NK-92 (cell line): Measurements from ENCODE around the gene RAB19.
"Not testable (repeated sequence)": the region's sequence is repeated elsewhere in the genome, so short reads cannot be mapped to it uniquely, and the experiment has no call there.

Experiments
- DNase-seq: peaks from one replicate; lab custom pipeline; 2025; ENCODE audit not compliant: unreplicated experiment; lab: John Stamatoyannopoulos, UW

The RAB19 gene

DNA sequence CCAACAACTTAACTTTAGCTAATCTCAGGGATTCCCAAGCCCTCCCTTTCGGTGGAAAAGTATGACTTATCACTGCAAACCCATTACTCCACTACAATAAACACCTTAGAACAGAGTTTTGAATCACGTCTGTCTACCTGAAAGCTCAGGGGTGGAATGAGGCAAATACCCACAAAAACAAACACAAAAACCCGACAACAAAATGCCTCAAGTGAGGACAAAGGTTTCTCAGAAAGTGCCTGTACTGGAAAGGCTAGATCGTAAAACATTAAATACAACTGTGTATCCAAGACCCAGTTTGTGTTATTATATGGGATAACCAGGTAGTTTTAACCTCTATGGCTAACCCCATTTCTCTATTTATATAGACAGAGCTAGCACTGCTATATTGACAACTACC is 49.4 kb downstream of the RAB19 start:
- DNase-seq, result no peak

DNA sequence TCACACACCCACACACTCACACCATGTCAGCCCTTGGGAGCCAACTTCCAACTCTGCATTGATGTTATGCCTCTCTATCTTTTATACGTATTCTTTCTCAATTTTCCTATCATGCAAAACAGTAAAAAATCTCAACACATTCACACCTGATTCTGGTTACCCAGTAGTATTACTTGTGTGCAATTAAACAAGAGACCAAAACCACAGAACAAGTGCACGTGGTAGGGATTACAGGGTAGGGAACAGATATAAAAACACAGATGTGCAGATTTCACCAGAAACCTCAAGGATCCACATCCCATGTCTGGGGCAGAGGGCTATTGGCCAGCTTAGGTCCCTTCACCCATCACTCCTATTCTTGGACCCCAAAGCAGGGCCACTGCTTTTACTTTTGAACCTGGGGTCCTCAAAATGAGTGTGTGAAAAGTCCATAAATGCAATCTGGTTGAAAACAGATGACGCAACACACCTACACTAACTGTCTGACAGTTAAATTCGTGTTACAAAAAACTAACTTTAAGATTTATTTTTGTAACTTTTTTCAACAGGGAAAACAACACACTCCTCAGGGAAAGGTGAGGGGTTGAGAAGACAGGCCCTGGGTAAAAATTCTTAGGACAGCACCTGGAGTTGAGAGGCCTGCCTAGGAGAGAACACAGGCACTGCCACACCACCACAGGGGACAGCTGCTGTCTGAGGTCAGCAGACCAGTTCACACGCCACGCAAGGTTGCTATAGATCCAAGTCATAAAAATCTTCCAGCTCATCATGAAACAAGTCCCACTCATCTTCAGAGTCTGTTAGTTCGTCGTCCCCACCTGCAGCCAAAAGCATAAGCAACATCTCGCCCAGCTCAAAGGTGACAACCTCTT is 50.2 kb downstream of the RAB19 start:
- DNase-seq, result not testable (repeated sequence)

DNA sequence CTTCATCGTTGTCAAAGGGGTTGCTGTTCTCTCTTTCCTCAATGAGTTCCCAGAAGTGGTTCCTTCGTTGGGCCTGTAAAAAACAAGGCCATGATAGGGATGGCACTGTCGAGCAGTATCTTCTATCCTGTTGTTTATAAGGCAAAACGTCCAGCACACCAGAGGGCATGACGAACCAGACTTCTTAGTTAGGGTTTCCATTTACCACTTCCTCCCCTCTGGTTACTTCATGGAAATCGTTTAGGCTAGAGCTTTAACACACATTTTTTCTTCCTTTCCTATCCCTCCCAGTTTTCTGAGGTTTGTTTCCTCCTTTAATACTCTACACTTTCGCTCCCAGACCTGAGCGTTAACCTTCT is 50.8 kb downstream of the RAB19 start:
- no peak for DNase-seq

DNA sequence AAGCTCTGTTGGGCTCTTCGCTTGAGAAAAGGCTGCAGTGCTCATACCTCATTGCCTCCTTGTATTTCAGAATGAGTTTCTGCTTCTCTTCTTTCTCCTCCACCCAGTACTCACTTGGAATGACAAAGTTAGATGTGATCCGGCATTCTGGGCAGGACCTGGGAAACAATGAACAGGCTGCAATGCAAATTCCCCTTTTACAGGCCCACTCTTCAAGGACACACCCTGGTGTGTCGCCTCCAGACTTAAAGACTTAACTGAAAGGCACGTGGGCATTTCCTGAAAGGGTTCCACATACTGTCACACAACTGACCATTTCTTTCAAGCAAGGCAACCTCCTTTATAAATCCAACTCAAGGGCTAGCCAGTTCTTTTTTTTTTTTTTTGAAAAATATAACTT is 51.9 kb downstream of the RAB19 start:
- DNase-seq, result no peak

DNA sequence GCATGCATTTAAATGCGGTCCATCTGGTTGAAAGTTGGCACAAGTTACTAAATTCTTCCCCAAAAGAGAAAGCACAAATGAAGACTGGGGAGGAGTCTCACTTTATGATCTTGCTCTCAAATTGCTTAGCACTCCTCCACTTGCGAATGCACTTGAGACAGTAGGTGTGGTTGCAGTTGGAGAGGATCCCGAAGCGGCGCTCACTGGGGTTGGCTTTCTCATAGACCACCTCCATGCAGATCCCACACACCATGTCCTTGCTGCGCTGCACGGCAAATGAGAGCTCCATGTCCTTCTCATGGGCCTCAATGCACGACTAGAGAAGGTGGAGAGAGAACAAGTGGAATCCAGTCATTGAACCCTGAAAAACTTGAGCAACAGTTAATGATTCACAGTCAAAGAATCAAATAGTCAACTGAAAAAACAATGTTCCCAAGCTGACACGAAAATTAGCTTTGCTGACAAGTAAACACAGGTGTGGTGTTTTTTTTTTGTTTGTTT is 52.7 kb downstream of the RAB19 start:
- DNase-seq, result no peak

DNA sequence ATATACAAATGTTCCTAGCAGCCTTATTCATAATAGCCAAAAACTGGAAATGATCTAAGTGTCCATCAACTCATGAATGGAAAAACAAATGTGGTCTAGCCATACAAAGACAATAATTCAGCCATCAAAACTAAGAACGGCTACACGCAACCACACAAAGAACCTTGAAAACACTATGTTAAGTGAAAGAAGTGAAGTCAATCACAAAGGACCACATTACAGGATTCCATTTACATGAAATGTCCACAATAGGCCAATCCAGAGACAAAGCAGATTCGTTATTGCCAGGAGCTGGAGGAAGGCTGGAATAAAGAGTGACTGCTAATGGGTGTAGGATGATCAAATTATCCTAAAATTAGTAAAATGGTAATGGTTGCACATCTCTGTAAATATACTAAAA is 54.3 kb downstream of the RAB19 start:
- no peak for DNase-seq

DNA sequence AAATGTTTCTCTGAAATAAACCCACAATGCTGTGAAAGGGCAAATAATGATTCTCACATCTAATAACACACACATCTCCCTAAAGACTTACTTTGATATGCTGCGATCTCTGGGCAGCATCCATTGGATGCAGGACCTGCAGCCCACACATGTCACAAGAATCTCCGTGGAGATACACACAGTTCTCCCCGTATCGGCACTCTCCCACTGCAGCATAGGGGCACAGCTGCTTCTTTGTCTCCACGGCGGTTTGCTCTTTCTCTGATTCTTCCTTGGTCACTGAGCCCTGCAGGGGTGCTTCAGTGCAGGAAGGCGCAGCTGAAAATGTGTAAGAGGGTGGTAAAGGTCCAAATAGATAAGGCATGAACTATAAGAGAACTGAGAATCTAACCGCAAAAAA is 55.1 kb downstream of the RAB19 start:
- no peak for DNase-seq

DNA sequence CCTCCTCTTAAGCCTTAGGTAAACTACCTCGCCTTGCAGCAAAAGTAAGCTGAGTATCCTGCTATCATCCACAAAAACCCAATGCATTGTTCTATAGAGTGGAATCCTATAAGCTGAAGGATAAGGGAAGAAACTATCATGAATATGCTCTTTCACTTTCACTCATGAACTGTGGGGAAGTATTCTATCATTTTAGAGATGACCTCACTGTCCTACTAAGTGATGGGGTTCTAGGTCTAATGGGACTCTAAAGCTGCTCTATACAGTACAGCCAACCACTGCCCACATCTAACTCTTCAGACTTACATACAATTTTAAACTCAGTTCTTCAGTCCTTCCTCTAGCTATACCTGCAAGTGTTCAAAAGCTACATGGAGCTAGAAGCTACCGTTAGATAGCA is 59.3 kb downstream of the RAB19 start:
- no peak for DNase-seq

DNA sequence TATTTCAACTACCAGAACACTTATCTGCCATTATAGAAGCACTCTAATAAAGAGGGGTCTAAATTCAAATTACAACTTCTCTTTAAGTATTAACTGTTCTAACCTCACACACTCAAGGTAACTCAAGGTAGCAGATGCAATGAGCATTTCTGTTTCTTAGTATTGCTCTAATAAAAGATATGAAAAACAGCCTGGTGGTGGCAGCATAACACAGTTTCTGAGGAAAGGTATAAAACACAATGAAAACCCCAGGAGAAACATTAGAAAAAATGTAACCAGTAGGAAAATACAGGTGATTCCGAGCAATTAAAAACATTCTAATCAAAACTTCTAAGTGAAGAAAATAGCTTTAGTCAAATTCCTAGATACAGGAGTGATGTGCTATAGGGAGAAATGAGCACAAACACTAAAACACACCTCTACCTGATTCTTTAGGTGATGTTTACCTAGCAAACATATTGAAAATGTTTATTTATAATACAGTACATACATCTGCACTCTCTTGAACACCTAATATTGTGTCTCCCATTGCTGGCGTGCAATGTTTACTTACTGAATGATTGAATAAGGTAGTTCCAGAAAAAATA is 72.0 kb downstream of the RAB19 start:
- no peak for DNase-seq

DNA sequence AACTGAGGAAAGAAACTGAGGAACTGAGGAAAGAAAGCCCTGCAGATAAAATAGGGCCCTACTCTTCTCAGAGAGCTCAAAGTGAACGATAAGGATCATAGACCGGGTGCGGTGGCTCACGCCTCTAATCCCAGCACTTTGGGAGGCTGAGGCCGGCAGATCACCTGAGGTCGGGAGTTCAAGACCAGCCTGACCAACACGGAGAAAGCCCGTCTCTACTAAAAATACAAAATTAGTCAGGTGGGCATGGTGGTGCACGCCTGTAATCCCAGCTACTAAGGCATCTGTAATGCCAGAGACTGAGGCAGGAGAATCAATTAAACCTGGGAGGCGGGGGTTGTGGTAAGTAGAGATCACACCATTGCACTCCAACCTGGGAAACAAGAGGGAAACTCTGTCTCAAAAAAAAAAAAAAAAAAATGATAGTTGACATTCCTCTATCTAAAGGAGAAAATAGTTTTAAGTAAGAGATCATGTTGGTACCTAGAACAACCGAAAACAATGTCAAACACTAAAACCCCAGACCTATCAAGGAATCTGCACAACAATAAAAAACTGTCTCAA is 72.9 kb downstream of the RAB19 start:
- DNase-seq, result no peak
